Measurements from ENCODE around the gene NDUFS4. TPM values are rescaled to one million over a fixed set of nuclear protein-coding genes. Genes with fewer than 3 reads are reported as not detected.

The NDUFS4 gene
- polyA plus RNA-seq, 1 donor from 2014 or later, result 275 TPM

DNA sequence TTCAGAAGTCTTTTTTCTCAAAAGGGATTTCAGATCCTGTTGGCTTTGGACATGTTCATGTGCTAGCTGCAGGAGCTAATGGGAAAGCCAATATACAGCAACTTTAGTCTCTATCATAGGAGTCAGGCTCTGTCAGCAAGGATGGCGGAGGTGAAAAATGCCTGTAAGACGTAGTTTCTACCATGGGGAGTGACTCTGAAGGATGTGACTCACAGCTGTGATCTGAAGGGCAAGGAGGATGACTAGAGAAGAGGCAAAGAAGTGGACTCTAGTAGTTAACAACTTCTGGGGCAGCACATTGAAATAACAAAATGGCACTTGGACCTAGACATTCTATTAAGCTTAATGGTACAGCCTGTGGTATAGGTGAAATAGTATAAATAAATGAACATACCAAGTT, 3.1 kb upstream of the NDUFS4 start:
- H3K9ac ChIP-seq (ENCODE audit: low read length), result no peak overlapping the region
- H3K9me3 ChIP-seq (ENCODE audit: low read length), result no peaks in the 10 kb centered on the region
- TF ChIP-seq TAF1 (IDR thresholded peaks at IDR 0.05; ENCODE audit: low read depth) (no peak), EZH2 (IDR thresholded peaks at IDR 0.05; ENCODE audit: borderline replicate concordance, insufficient read depth, low read length, poor library complexity, severe bottlenecking) (no peak), EP300 (conservative IDR thresholded peaks at IDR 0.05; ENCODE audit: poor library complexity, severe bottlenecking) (no peak), CTCF (IDR thresholded peaks at IDR 0.05; ENCODE audit: poor library complexity, severe bottlenecking) (no peak), MXI1 (conservative IDR thresholded peaks at IDR 0.05; ENCODE audit: poor library complexity, severe bottlenecking) (no peak), REST (IDR thresholded peaks at IDR 0.05; ENCODE audit: borderline replicate concordance) (no peak), SMC3 (conservative IDR thresholded peaks at IDR 0.05; ENCODE audit: poor library complexity) (no peak), RAD21 (conservative IDR thresholded peaks at IDR 0.05) (no peak), POLR2AphosphoS5 (IDR thresholded peaks at IDR 0.05) (no peak)

GRCh38 chr5:53558966-53559365, 1.5 kb upstream of the NDUFS4 start:
- H2AFZ ChIP-seq (ENCODE audit: low read depth, low read length), result no peak overlapping the region
- no peaks in the 10 kb centered on the region for H4K20me1 ChIP-seq (ENCODE audit: insufficient read depth)
- peaks cover 30% of the 10 kb centered on the region for H3K79me2 ChIP-seq (replicated peaks; ENCODE audit: insufficient read depth, low read length)
- no peak overlapping the region for H3K27ac ChIP-seq (ENCODE audit: low read length)
- H3K4me2 ChIP-seq (ENCODE audit: low read length), result no peak overlapping the region
- no peaks in the 10 kb centered on the region for H3K27me3 ChIP-seq (ENCODE audit: insufficient read depth, low read depth, low read length)
- H3F3A ChIP-seq (ENCODE audit: insufficient read depth, low read length, poor library complexity, severe bottlenecking), result no peaks in the 10 kb centered on the region
- H3K9me3 ChIP-seq (ENCODE audit: low read length), result no peaks in the 10 kb centered on the region
- H3K9me2 ChIP-seq (ENCODE audit: insufficient read depth, low read length), result no peaks in the 10 kb centered on the region
- H3K36me3 ChIP-seq (ENCODE audit: insufficient read depth, low read length), result no peaks in the 10 kb centered on the region
- H3K9ac ChIP-seq (ENCODE audit: low read length), result no peak overlapping the region
- TF ChIP-seq REST (IDR thresholded peaks at IDR 0.05; ENCODE audit: borderline replicate concordance) (no peak), CTCF (IDR thresholded peaks at IDR 0.05; ENCODE audit: poor library complexity, severe bottlenecking) (no peak), MXI1 (conservative IDR thresholded peaks at IDR 0.05; ENCODE audit: poor library complexity, severe bottlenecking) (no peak), RAD21 (conservative IDR thresholded peaks at IDR 0.05) (no peak)
- H3K4me3 ChIP-seq (ENCODE audit: low read length), result no peak overlapping the region

More for the DNA sequence above, 3.1 kb upstream of the NDUFS4 start:
- no peaks in the 10 kb centered on the region for H3F3A ChIP-seq (ENCODE audit: insufficient read depth, low read length, poor library complexity, severe bottlenecking)
- peaks cover 20% of the 10 kb centered on the region for H3K79me2 ChIP-seq (replicated peaks; ENCODE audit: insufficient read depth, low read length)
- no peaks in the 10 kb centered on the region for H4K20me1 ChIP-seq (ENCODE audit: insufficient read depth)
- no peak overlapping the region for H3K27ac ChIP-seq (ENCODE audit: low read length)
- no peaks in the 10 kb centered on the region for H3K9me2 ChIP-seq (ENCODE audit: insufficient read depth, low read length)
- H3K4me3 ChIP-seq (ENCODE audit: low read length), result no peak overlapping the region
- H3K36me3 ChIP-seq (ENCODE audit: insufficient read depth, low read length), result no peaks in the 10 kb centered on the region
- H3K27me3 ChIP-seq (ENCODE audit: insufficient read depth, low read depth, low read length), result no peaks in the 10 kb centered on the region
- no peak overlapping the region for H3K4me2 ChIP-seq (ENCODE audit: low read length)
- H2AFZ ChIP-seq (ENCODE audit: low read depth, low read length), result no peak overlapping the region

All from neural cell (in vitro differentiated cells).